ENCODE measurements around the gene FAM25G.
"Not testable (repeated sequence)": the region's sequence is repeated elsewhere in the genome, so short reads cannot be mapped to it uniquely, and the experiment has no call there.

FAM25G gene

GRCh38 chr10:47465216-47465917, 26.1 kb downstream of the FAM25G start:
- DNase-seq (ENCODE audit: low spot score), result not testable (repeated sequence)

- not testable (repeated sequence) for DNase-seq (ENCODE audit: low spot score)
Observed at GRCh38 chr10:47462577-47463358, 28.7 kb downstream of the FAM25G start.

GRCh38 chr10:47461261-47461687, 30.2 kb downstream of the FAM25G start:
- DNase-seq (ENCODE audit: low spot score), result not testable (repeated sequence)

DNA sequence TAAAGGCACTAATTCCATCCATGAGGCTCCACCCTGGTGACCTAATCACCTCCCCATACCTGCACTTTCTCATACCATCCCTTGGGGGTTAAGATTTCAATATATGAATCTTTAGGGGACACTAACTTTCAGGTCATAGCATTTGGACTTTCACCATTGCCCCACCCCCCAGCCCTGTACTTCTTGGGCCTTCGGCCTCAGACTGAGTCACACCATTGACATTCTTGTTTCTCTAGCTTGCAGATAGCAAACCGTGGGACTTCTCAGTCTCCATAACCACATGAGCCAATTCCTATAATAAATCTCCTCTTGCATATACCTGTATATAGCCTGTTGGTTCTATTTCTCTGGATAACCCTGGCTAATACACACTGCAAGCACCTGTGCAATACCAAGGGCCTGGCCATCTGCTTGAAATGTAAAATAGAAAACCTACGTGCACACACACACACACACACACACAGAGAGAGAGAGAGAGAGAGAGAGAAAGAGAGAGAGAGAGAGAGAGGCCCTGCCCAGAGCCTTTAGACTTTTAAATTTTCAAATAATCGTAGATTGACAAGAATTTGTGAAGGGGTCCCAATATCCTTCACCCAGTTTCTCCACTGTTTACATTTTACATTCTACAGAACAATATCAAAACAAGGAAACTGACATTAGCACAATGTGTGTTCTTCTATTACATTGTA, 32.9 kb downstream of the FAM25G start:
- no peak for DNase-seq (ENCODE audit: low spot score)

DNA sequence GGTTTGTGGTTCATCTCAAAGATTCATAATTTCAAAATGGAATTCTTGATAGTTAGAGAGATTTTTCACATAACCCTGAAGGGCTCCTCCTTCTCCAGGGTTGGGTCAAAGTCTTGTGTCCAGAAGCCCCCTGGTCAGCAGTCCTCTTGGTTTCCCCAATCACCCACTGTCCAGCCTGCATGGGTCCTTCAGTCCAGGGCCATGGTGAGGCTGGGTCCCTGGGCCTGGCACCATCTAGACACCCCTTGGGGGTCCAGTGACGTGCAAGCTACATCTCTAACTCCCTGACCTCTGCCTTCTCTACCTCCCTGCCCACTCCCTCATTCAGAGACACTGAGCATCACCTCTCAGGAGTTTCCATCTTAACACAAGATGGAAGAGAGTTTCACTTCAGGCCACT, 33.7 kb downstream of the FAM25G start:
- DNase-seq (ENCODE audit: low spot score), result no peak

DNA sequence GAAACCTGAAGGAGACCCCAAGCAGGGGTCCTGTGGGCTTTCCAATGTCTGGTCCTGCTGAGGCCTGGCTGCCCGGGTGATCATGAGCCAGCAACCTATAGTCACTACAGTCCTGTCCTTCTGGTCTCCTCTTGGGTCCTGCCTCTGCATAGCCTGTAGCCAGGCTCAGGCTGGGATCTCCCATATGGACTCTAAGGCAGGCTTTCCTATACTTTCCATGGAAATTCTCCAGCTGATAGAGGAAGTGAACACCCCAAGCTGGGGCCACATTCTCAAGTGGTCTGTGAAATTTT, 34.0 kb downstream of the FAM25G start:
- no peak for DNase-seq (ENCODE audit: low spot score)

- DNase-seq (ENCODE audit: low spot score), result no peak
Observed at GRCh38 chr10:47456794-47457527, 34.5 kb downstream of the FAM25G start.

GRCh38 chr10:47456079-47456785, 35.3 kb downstream of the FAM25G start:
- no peak for DNase-seq (ENCODE audit: low spot score)

- not testable (repeated sequence) for DNase-seq (ENCODE audit: low spot score)
Observed at GRCh38 chr10:47455350-47456078, 36.0 kb downstream of the FAM25G start.

GRCh38 chr10:47454780-47455058, 36.8 kb downstream of the FAM25G start:
- DNase-seq (ENCODE audit: low spot score), result no peak

- no peak for DNase-seq (ENCODE audit: low spot score)
Observed at GRCh38 chr10:47454008-47454779, 37.3 kb downstream of the FAM25G start.

DNA sequence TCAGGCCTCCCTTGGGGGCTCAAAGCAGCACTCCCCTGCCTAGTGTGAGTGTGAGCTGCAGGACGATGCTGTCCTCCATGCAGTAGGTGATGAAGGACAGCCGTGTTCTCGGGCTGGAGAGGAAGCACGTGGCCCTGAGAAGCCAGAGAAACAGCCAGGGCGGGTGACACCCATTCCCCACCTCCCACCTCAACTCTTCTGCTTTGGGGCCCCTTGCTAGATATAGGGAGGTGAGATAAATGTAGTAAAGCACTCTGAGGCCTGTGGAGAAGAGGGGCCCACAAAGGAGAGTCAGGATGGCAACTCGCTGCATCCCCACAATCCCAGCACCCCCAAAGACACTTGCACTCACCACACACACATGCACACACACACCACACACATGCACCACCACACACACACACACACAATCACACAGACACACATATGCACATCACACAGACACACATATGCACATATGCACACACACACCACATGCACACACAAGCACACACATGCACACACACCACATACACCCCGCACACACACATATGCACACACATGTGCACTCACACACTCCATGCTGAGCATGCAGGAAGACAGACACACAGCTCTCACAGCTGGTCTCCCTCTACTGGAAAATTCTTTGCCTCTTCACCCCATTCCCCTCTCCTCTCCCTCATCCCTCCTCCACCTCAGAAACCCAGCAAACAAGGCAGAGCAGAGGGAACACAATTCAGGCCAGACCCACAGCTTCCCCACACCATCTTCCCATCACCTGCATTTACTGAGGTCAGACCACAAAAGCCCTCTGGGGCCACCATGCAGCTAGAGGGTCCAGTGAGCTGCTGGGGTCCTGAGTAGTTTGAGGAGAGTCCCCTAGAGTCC, 38.1 kb downstream of the FAM25G start:
- DNase-seq (ENCODE audit: low spot score), result no peak

- DNase-seq (ENCODE audit: low spot score), result no peak
Observed at GRCh38 chr10:47452495-47453140, 38.9 kb downstream of the FAM25G start.

DNA sequence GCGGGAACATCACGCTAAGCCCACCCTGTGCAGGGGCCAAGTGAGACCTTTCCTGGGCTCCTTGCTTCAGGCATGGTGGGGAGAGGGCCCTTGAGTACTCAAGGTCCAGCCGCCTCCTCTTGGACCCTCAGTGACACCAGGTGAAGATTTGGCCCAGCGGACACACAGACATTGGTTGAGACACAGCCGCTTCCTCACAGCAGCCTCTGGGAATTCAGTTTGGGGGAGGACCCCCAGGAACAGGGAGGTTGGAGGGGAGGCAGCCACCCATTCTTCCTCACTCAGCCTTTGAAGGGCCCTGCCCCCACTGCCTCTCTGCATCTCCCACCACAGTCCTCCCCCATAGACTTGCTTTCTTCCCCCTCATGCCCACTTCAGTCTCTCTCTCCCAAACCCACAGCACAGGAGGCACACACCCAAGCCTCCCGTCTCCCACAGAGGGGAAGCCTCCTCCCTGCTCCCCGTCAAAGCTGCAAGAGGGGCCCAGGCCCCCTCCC, 39.5 kb downstream of the FAM25G start:
- DNase-seq (ENCODE audit: low spot score), result no peak

GRCh38 chr10:47451273-47451997, 40.1 kb downstream of the FAM25G start:
- no peak for DNase-seq (ENCODE audit: low spot score)

GRCh38 chr10:47450442-47450841, 41.1 kb downstream of the FAM25G start:
- no peak for DNase-seq (ENCODE audit: low spot score)

DNA sequence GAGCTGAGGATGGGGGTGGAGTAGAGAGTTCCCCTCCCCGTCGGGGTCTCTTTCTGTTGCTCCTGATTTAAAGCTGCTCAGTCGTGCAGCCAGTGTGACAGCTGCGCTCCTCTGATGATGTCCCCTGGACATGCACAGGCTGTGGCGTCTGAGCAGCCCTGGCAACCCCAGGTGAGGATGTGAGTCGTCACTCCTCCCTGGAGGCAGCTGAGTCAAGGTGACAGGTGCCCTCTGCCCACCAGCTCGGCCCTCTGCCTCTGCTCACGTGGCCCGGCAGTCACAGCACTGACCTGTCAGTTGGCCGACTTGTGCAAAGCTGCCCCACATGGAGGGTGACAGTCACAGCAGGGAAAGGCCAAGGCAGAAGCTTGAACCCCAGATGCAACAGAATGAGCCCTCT, 41.5 kb downstream of the FAM25G start:
- no peak for DNase-seq (ENCODE audit: low spot score)
